NK-92 treated with Interleukin-12 subunit alpha and Interleukin-12 subunit beta, amount 100 ng/mL, for 24 hours (cell line): ENCODE results near the gene PORCN.
"Not testable (repeated sequence)": the region's sequence is repeated elsewhere in the genome, so short reads cannot be mapped to it uniquely, and the experiment has no call there.

Experiments used
- DNase-seq: peaks from one replicate; lab custom pipeline; 2025; lab: John Stamatoyannopoulos, UW

Gene PORCN

DNA sequence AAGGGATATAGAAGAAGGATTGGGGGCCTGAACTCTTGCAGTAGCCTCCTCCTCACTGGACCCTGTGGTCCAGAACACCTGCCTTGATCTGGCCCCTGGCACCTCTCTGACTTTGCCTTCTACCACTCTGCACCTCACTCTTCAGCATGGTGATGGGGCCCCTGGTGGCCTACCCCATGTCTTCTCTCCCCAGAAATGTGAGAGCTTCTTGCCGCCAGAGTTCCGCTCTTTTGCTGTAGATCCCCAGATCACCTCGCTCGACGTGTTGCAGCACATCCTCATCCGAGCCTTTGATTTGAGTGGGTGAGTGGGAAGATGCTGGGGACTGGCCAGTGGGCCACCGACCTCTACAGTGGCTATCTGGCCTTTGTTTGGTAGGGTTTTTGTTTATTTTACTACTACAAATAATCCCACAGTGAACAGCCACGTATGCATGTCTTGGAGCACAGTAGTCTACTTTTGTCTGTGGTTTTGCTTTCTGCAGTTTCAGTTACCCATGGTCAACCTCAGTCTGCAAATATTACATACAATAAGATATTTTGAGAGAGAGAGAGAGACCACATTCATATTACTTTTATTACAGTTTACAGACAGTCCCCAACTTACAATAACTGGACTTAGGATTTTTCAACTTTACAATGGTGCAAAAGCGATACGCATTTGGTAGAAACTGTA lies 32.5 kb downstream of the PORCN start:
- DNase-seq = no peak

DNA sequence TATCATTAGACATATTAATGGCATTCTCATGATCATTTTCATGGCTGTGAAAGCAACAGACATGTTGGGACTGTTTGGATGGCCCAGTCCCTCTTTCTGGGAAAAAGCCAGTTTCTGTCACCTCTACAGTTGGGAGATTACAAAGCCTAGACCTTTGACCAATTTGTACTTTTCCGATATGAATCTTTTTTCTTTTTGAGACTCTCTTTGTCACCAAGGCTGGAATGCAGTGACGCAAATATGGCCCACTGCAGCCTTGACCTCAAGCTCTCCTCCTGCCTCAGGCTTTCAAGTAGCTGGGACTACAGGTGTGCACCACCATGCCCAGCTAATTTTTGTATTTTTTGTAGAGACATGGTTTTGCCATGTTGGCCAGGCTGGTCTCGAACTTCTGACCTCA lies 40.1 kb downstream of the PORCN start:
- DNase-seq = no peak

DNA sequence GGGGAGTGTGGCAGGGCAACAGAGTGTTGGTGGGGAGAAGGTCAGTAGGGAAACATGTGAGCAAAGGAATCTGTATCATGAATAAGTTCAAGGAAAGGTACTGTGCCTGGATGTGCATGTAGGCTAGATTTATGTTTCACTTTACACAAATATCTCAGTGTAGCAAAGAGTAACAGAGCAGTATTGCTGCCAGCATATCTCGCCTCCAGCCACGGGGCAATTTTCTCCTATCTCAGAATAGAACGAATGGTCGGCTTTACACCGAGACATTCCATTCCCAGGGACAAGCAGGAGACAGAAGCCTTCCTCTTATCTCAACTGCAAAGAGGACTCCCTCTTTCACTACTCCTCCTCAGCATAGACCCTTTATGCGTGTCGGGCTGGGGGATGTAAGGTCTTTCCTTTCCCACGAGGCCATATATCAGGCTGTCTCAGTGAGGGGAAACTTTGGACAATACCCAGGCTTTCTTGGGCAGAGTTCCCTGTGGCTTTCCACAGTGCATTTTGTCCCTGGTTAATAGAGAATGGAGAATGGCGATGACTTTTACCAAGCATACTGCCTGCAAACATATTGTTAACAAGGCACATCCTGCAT lies 47.0 kb downstream of the PORCN start:
- not testable (repeated sequence) for DNase-seq

DNA sequence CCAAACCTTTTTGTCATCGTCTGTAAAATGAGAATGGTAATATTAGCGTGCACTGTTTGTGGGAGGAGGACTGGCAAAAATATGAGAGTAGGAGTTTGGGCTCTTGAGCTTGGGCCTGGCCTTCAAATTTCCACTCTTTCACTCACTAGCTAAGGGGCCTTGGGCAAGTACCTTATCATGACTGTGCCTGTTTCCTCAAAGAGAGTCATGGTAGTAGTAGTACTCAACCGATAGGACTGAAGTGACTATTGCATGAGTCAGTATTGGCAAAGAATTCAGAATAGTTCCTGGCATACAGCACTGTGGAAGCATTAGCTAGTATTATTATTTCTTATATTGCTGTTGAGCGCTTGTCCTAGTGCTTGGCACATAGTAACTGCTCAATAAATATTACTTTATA lies 49.5 kb downstream of the PORCN start:
- DNase-seq = no peak

- DNase-seq = no peak
Observed at GRCh38 chrX:48559636-48560035, 50.8 kb downstream of the PORCN start.

- DNase-seq = no peak
Observed at GRCh38 chrX:48560056-48560455, 51.3 kb downstream of the PORCN start.

DNA sequence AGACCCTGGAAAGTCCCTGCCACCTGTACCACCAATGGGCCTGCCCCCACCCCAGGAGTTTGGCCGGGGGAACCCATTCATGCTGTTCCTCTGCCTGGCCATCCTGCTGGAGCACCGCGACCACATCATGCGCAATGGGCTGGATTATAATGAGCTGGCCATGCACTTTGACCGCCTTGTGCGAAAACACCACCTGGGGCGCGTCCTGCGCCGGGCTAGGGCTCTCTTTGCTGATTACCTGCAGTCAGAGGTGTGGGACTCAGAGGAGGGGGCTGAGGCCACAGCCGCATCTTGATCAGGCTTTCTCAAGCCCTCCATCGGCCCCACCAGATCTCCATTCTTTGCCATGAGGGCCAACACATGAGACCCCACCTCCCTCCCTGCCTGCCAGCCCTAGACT lies 51.9 kb downstream of the PORCN start:
- no peak for DNase-seq

DNA sequence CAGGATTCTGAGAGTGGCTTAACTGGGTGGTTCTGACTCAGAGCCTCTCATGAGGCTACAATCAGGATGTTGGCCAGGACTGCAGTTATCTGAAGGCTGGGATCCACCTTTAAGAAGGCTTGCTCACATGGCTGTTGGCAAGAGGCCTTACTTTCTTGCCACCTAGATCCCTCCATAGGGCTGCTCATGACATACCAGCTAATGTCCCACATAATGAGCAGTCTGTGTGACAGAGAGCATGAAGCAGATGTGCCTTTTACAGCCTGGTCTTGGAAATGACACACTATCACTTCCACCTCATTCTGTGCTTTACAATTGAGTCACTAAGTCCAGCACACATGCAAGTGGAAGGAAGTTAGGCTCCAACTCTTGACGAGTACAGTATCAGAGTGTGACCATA lies 61.2 kb downstream of the PORCN start:
- DNase-seq = no peak
